Endometrial microvascular endothelial cells (primary cell): ENCODE measurements around the gene C1orf210. TPM values are rescaled to one million over a fixed set of nuclear protein-coding genes. Genes with fewer than 3 reads are reported as not detected.

Experiments used
- in situ Hi-C: cut with HindIII; loops from 2 replicates; pipeline ENCODE4 v1.10.0; 2017; ENCODE audit warnings: low sequenced_read_pairs, low pct_unique_long_range_greater_than_20kb; ENCODE audit errors: inconsistent ontology term
- total RNA-seq: library from RNA; depleted of rRNA; stranded (reverse); fragments of >200 nt; gene quantifications from one replicate; pipeline ENCODE4 v1.2.3, GENCODE V29; 2015; ENCODE audit errors: inconsistent ontology term

Gene C1orf210
- total RNA-seq, 1 donor from 2014 or later, result not detected

DNA sequence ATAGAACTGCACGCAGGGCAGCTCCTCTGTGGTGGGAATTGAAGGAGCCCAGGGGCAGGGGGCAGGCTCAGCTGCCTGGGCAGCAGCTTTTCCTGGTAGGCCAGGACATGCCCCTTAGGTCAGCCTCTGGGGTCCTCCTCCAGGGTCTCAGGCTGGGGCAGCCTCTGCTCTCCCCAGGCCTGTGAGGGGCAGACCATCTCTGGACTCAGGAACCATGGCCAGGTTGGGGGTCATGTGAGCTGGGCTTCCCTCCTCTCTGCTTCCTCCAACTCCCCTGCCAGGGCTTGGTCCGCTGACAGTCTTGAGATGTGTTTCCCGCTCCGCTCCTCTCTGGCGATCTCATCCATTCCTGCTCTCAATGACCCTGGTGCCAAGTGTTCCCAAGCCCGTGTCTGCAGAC lies 5.7 kb downstream of the C1orf210 start:
- in situ Hi-C loops, result no loop called here

DNA sequence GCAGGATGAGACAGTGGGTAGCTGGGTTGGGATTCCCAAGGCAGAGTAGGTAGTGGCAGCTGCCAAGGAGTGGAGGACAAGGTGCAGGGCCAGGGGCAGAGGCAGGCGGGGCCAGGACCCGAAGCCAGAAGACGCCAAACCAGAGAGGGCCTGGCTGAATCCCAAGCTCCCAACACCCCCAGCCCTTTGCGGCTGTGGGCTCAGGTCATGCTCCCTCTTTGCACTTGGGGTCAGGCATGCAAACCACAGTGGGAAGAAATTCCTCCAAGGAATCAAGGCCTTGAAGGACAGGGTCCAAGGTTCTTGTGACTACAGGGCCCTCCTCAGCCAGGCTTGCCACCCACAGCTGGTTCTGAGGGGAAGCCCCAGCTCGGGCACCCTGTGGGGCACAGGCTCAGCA lies 6.2 kb downstream of the C1orf210 start:
- in situ Hi-C loops, result no loop called here

DNA sequence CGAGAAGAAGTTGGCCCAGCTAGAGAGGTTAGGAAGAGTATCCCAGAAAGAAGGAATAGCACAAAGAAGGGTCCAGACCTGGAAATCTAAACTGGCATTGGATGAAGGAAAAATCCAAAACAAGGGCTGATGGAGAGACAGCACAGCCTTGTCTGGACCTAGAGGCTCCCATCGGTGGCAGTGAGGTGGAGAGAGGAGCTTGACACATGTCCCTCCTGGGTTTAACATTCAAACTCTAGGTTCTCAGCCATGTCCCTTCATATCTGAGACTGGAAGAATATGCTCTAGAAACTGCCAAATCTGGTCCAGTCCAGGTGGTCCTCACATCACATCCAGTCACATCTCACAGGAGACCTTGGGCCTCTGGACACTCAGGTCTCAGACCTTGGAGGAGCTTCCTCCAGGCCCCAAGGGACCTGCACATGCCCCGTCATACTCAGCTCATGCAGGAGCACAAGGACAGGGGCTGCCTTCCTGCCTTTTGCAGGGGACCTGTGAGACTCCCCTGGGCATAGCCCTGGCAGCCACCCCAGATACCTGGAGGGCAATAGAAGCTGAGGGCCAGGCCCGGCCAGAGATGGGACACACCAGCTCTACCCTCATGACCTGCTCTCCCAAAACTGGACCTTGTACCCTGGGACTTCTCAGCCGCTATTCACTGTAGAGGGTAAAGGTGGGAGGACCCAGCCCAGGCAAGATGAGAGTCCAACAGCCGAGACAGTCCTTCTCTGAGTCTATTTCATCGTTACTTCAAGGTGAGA lies 8.1 kb downstream of the C1orf210 start:
- in situ Hi-C loops, result no loop called here

DNA sequence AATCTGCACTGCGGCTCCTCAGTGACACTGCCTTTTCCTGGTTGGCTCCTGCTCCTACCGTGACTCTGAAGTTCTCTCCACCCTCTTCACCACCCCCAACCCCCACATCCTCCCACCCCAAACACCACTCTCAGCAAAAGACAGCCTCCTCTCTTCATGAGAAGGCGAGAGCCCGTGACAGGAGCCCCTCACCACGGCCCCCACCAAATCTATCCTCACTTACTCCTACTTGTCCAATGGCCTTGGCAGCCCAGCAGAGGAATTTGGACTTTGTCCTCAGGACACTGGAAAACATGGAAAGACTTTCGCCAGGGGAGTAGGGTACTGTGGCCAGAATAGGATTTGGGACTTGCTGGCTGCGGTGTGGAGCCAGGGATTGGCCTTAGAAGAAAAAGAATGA lies 8.7 kb downstream of the C1orf210 start:
- in situ Hi-C loops, result no loop called here

DNA sequence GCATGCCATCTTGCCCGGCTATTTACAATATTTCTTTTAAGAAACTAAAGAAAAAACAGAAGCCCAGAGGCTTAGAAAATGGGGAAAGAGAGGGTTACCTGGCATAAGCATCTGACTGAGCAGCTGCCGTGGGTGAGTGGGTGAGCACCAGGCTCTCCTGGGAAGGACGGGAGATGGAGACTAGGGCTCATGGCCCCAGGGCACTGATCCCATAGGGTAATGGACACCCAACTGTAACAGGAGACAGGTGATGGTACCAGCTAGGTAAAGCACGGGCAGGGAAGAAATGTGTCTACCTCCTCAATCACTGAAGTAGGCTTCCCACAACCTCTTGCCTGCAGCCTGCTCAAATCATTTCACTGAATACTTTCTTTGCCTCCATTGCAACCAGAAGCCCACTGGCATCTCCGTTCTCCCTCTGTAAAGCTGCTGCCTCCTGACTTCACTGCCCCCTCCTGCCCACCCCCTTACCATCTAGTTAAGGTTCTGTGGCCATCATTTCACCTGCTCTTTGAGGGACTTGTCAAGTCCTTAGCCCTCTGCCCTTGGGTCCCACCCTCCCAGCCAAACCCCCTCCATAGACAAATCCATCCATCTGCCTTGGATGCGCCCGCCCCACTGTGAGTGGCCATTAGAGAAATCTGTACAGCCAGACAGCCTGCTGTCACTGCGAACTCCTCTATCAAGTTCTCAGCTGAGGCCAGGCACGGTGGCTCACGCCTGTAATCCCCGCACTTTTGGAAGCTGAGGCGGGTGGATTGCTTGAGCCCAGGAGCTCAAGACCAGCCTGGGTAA lies 9.4 kb downstream of the C1orf210 start:
- in situ Hi-C loops, result no loop called here

DNA sequence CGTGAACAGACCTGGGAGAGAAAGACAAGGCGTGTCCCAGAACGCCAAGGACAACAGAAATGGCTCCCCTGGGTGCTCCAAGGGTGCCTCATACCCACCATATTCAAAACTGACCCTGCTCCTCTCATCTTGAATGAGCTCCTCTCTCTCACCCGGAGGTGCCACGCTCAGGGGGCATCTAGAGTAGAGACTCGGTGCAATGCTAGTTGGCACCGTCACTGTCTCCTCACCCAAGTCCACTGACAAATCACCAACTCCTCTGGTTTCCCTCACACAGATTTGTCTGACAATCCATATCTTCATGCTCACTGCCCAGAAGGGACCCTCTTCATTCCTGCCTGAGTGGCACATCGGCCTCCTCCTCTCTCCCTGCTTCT lies 10.6 kb downstream of the C1orf210 start:
- in situ Hi-C loops, result no loop called here

DNA sequence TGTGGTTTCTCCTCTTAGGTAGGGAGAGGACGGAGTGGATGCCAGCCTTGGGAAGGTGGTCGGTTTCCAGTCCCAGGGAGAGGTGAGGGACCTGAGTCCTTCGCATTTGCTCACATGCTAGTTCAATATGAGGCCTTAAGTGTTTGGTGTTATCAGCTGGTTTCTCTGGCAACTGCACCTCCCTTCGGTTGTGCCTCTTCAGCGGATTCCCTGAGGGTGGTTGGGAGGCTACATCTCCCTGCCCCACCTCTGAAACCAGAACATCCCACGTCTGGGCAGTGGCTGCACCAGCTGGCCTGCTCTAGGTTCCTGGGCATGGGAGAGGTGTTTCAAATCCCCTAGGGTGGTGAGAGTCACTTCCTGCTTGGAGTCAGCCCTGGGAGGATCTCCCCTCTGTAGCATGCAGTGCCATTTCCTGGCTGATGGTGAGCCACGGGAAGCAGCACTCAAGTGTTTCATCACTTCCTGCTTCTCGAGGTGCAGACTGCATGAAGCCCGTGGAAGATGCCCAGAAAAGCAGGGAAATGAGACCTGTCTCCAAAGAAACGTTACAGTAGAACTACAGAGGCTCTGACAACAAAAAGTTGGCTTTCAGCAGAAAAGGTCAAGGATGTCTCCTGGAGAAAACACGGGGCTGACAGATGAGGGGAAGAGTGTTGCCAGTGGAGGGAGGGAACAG lies 11.1 kb downstream of the C1orf210 start:
- in situ Hi-C loops, result no loop called here

DNA sequence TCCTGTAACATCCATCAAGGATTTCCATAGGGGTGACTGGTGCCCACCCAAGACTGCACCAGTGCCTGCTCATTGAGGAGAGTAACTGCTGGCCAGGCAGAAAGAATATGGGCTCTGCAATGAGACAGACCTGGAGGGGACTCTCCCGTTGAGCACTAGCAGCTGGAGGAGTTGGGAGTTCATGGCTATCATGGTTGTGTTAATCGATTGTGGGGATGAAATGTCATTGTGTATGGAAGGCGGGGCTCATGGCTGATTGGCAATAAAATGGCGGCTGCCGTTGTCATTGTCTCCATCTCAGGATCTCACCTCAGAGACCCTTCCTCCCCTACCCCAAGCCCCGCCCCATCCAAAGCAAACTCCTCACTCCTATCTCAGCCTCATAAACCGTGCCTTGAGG lies 11.7 kb downstream of the C1orf210 start:
- in situ Hi-C loops, result no loop called here

DNA sequence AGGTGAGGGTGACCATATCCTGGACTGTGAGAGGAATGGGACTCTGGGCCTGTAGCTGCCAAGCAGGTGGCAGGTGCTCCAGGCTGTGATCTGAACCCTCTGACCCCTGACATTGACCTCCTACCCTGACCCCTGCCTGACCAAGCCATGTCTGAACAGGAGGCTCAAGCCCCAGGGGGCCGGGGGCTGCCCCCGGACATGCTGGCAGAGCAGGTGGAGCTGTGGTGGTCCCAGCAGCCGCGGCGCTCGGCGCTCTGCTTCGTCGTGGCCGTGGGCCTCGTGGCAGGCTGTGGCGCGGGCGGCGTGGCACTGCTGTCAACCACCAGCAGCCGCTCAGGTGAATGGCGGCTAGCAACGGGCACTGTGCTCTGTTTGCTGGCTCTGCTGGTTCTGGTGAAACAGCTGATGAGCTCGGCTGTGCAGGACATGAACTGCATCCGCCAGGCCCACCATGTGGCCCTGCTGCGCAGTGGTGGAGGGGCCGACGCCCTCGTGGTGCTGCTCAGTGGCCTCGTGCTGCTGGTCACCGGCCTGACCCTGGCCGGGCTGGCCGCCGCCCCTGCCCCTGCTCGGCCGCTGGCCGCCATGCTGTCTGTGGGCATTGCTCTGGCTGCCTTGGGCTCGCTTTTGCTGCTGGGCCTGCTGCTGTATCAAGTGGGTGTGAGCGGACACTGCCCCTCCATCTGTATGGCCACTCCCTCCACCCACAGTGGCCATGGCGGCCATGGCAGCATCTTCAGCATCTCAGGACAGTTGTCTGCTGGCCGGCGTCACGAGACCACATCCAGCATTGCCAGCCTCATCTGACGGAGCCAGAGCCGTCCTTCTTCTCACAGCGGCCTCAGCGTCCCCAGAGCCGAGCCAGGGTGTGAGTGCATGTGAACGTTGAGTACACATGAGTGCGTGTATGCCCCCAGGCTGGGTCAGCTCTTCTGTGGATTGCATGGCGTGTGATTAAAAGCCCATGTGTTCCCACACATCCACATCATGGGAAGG lies 12.5 kb downstream of the C1orf210 start:
- in situ Hi-C loops, result no loop called here

DNA sequence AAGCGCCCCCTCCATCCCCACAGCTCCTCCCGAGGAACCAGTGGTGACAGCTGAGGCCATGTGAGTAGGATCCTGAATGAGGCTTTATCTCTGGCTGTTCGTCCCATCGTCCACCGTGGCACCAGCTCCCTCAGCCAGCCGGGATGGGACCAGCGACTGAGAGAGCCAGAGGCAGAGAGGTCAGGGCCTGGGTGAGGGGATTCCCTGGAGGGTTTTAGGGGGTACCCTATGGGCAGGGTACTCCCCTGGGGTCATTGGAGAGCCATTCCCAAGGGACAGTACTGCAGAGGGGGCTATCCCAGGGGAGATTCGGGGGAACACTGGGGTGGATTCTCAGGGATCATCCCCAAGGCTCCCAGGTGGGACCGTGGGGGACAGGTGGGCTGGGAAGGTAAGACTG lies 13.2 kb downstream of the C1orf210 start:
- in situ Hi-C loops, result no loop called here

DNA sequence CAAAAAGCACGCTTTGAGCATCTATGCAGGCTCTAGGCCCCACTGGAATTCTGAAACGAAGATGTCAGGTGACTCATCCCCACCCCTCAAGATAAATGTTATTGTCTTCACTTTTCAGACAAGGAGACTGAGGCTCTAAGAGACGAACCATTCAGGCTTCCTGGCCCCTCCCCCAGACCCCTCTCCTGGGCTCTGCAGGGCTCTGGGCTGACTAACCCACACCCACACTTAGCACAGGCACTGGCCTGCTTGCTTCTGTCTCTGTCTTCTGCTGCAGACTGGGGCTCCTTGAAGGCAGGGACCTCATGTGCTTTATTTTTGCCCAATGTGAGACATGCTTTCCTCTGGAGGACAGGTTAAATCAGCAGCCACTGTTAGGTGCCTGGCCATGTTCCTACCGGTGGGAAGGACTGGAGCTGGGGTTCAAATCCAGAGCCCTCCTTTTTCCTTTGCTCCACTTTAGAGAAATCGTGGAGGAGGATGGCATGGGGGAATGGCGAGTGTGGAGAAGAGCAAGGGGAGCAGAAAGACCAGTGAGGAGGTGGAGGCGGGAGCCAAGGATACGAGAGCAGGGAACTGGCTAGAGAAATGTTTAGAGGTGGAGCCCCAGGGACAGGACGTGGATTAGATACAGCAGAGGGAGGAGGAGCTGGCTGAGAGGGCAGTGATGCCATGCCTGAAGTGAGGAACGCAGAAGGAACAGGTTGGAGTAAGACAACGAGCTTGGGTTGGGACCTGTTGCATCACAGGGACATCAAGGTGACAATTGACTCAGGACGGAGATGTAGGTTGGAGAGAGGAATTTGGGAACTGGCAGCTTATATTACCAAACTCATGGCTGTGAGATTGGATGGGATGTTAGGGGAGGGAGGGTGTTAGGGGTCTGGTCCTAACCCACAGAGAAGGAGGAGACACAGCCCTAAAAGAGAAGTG lies 13.9 kb downstream of the C1orf210 start:
- in situ Hi-C loops, result no loop called here

DNA sequence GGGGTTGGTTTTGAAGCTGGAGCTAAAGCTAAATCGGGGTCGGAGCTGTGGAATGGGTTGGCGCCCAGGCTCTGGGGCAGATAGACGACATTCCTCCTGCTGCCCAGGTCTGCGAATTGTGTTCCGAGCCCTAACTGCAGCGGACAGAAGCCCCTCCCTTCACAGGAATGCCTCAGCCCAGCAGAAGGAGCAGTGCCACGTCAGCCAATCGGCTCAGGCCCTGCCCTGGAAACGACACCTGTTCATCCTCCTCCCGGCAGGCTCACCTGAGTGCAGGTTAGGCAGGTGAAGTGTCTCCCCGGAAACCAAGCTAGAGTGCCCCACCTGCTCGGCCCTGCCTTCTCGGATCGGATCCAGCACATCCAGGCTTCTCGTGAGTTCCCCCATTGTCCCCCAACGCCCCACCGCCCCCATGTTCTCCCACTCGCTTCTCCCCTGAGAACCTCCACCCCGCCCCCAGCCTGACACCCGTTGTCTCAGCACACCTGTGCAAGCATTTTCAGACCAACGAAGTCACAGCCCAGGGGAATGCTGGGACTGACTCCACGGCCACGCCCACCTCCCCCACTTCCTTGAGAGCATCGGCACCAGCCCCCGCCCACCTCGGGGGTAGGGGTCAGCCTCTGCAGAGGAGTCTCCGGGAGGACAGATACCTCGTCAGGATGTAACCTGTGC lies 14.8 kb downstream of the C1orf210 start:
- in situ Hi-C loops, result no loop called here

DNA sequence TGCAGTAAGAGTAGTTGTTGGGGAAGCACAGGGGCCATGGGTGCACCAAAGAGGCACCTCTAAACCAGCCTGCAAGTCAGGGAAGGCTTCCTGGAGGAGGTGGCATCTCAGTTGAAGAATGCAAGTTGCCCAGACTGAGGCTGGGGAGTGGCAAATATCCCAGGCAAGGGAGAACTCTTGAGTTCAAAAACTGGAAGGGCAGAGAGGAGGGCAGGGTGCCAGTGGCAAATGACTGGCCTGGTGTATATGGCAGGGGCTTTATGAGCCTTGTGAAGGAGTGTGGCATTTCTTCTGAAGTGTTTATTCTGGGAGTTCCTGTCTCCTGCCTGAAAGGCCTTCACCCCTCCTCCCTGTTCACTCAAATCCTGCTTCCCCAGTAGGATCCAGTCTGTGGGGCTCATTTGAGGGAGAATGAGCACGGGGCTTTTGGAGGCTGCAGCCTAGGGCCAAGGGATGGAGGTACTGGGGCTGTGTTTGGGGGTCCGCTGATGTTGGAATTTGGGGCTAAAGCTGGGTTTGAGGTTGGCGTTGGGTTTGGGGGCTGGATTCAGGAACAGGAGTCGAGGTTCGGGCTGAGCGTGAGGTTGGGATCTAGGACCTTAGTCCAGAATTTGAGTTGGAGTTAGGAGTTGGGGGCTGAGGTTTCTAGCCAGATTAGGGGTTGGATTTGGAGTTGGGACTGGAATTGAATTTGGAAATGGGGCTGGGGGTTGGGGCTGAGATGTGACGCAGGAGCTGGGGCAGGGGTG lies 15.6 kb downstream of the C1orf210 start, which contains the start of gene TMEM125:
Gene TMEM125 (plus strand): TSS at position 357 of the 749 bp plus-strand sequence. CDS start 2,740 bp downstream, outside the sequence.
- in situ Hi-C loops, result no loop called here

DNA sequence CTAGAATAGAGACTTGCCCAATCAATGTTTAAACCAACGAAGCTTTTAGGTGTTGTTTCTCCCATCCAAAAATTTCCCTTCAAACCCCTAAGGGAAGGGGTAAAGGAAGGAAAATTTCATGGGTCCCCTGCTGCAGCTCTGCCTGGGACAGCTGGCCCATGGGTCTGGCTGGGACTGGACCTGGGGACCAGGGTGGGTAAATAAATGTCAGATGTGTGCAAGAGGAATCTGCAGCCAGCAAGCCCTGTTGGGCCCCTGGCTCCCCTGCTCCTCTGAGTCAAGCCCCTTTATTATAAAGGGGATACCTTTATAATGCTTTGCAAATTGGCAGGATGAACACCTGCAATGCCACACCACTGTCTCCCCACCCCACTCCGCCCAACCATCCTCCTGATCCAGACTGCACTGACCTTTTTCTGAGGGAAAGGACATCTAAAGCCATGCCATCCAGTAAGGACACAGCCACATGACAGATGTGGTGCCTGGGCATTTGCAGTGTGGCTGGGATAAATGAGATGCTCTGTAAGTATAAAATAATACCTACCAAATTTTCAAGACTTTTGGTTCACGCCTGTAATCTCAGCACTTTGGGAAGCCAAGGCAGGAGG lies 17.5 kb downstream of the C1orf210 start:
- in situ Hi-C loops, result no loop called here

DNA sequence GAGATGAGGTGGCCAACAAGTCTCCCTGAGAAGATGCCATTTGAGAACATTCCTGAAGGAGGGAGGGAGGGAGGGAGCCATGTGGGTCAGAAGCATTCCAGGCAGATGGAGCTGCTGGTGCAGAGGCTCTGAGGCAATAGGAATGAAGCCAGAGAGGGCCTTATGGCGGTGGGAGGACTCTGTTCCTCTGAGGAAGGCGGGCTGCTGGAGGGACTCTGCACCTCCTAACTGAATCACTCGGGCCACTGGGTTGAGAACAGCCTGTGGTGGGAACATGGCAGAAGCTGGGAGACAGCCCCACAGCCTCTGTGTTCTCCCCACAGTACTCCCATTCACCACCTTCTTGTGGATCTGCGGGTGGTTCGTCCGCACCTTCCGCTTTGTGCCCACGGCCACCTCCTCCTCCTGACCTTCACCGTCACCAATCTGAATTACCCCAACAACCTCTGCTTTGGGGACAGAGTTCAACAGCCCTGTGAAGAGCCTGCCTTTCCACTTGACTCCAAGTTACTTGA lies 18.0 kb downstream of the C1orf210 start:
- in situ Hi-C loops, result no loop called here

DNA sequence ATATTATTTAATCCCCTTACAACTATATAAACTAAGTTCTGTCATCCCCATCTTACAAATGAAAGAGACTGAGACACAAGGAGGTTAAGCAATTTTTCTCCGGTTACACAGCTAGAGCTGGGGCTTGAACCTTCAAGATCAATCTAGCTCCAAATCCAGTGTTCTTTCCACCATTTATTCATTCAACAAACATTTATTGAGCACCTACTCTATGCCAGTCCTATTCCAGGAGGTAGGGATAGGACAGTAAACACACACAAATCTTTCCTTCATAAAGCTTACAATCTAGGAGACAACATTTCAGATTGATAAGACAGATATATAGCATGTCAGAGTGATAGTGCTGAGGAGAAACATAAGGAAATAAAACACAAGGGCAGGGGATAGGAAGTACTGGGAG lies 18.5 kb downstream of the C1orf210 start:
- in situ Hi-C loops, result no loop called here
